8988T (cell line): ENCODE measurements around the gene COL4A2.
A peak's percentile ranks its signal among the peaks of the same experiment; 100 is the strongest.

ENCODE experiments used
- DNase-seq: peaks from one replicate; pipeline ENCODE4 v3.0.0; 2011

COL4A2 gene

GRCh38 chr13:110548891-110549794 is 242.1 kb downstream of the COL4A2 start:
- DNase-seq = no peak

- DNase-seq = no peak
Observed at GRCh38 chr13:110549795-110550160, 242.7 kb downstream of the COL4A2 start.

GRCh38 chr13:110551284-110551683 is 244.2 kb downstream of the COL4A2 start:
- DNase-seq = no peak

- DNase-seq = no peak
Observed at GRCh38 chr13:110552767-110553166, 245.7 kb downstream of the COL4A2 start.

GRCh38 chr13:110553417-110553816 is 246.3 kb downstream of the COL4A2 start:
- DNase-seq = no peak

GRCh38 chr13:110554227-110554836 is 247.2 kb downstream of the COL4A2 start:
- DNase-seq = no peak

GRCh38 chr13:110554946-110555345 is 247.9 kb downstream of the COL4A2 start:
- DNase-seq = no peak

GRCh38 chr13:110555601-110556223 is 248.6 kb downstream of the COL4A2 start:
- no peak for DNase-seq

- DNase-seq = no peak
Observed at GRCh38 chr13:110556224-110556606, 249.1 kb downstream of the COL4A2 start.

GRCh38 chr13:110557082-110557481 is 250.0 kb downstream of the COL4A2 start:
- DNase-seq = no peak

GRCh38 chr13:110557610-110558305 is 250.7 kb downstream of the COL4A2 start:
- no peak for DNase-seq

GRCh38 chr13:110559429-110559943 is 252.4 kb downstream of the COL4A2 start:
- DNase-seq = no peak

GRCh38 chr13:110559986-110560385 is 252.9 kb downstream of the COL4A2 start:
- DNase-seq = no peak

- DNase-seq = no peak
Observed at GRCh38 chr13:110560601-110561343, 253.7 kb downstream of the COL4A2 start.

- DNase-seq = peak; percentile 81
Observed at GRCh38 chr13:110561344-110562035, 254.4 kb downstream of the COL4A2 start, which contains the start of gene RAB20. RAB20 (minus strand) TSS chr13:110561722; CDS start chr13:110561519, 203 bp downstream.

GRCh38 chr13:110562036-110562597 is 255.0 kb downstream of the COL4A2 start:
- no peak for DNase-seq
